ENCODE data around the gene PAX4. TPM values are rescaled to one million over a fixed set of nuclear protein-coding genes. Genes with fewer than 3 reads are reported as not detected.

PAX4 gene
- total and polyA plus RNA-seq, 9 of the 15 experiments (the other 6 are each of a cell fraction or from before 2014, with no cell fraction given): not detected

GRCh38 chr7:127585044-127585953, 32.6 kb downstream of the PAX4 start, which contains the start of gene GCC1 (continued):
- TF ChIP-seq NR2C1 (IDR thresholded peaks at IDR 0.05): no peak
- TF ChIP-seq NR2C1 (tag; IDR thresholded peaks at IDR 0.05): no peak
- TF ChIP-seq TEAD4 (IDR thresholded peaks at IDR 0.05; ENCODE audit: low read length): peak; percentile 21; the same call in 1 of the 2 replicates
- TF ChIP-seq TEAD4 (CRISPR knock-in tag; IDR thresholded peaks at IDR 0.05; ENCODE audit: borderline replicate concordance): no peak
- TF ChIP-seq GTF2A2 (tag; IDR thresholded peaks at IDR 0.05): no peak
- TF ChIP-seq, protein P1, sequence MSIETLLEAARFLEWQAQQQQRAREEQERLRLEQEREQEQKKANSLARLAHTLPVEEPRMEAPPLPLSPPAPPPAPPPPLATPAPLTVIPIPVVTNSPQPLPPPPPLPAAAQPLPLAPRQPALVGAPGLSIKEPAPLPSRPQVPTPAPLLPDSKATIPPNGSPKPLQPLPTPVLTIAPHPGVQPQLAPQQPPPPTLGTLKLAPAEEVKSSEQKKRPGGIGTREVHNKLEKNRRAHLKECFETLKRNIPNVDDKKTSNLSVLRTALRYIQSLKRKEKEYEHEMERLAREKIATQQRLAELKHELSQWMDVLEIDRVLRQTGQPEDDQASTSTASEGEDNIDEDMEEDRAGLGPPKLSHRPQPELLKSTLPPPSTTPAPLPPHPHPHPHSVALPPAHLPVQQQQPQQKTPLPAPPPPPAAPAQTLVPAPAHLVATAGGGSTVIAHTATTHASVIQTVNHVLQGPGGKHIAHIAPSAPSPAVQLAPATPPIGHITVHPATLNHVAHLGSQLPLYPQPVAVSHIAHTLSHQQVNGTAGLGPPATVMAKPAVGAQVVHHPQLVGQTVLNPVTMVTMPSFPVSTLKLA (conservative IDR thresholded peaks at IDR 0.05): peak in 1 of 2 experiments; percentile 89; a peak in 2 of 4 replicates
- no peak for TF ChIP-seq SMARCA5 (IDR thresholded peaks at IDR 0.05)
- TF ChIP-seq TEAD1 (CRISPR knock-in tag; IDR thresholded peaks at IDR 0.05): peak; percentile 23 to 85; a peak in 3 of 4 replicates
- TF ChIP-seq EWSR1 (IDR thresholded peaks at IDR 0.05; ENCODE audit: borderline replicate concordance, low read depth, partially characterized antibody): no peak
- no peak for TF ChIP-seq NFATC3 (IDR thresholded peaks at IDR 0.05)
- no peak for TF ChIP-seq ZNF134 (CRISPR knock-in tag; conservative IDR thresholded peaks at IDR 0.05)
- no peak for TF ChIP-seq ILF3 (IDR thresholded peaks at IDR 0.05; ENCODE audit: borderline replicate concordance)
- TF ChIP-seq SREBF2 (CRISPR knock-in tag; IDR thresholded peaks at IDR 0.05): no peak
- no peak for TF ChIP-seq CBFA2T2 (conservative IDR thresholded peaks at IDR 0.05)
- peak; percentile 95 for TF ChIP-seq GABPA (tag; conservative IDR thresholded peaks at IDR 0.05; ENCODE audit: low read depth)
- TF ChIP-seq TAF9B (IDR thresholded peaks at IDR 0.05; ENCODE audit: partially characterized antibody): no peak
- 0 out of 2 replicates have a peak, but pooled peaks have one; percentile 67 for TF ChIP-seq ZNF165 (CRISPR knock-in tag; IDR thresholded peaks at IDR 0.05; ENCODE audit: borderline replicate concordance)
- TF ChIP-seq FOXK2 (conservative IDR thresholded peaks at IDR 0.05 in 1 of 2, IDR thresholded peaks at IDR 0.05 in 1 of 2; ENCODE audit: low read depth in 2 of 2): peak in 1 of 2 experiments; percentile 59; a peak in 2 of 4 replicates
- TF ChIP-seq, protein P2, sequence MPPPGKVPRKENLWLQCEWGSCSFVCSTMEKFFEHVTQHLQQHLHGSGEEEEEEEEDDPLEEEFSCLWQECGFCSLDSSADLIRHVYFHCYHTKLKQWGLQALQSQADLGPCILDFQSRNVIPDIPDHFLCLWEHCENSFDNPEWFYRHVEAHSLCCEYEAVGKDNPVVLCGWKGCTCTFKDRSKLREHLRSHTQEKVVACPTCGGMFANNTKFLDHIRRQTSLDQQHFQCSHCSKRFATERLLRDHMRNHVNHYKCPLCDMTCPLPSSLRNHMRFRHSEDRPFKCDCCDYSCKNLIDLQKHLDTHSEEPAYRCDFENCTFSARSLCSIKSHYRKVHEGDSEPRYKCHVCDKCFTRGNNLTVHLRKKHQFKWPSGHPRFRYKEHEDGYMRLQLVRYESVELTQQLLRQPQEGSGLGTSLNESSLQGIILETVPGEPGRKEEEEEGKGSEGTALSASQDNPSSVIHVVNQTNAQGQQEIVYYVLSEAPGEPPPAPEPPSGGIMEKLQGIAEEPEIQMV (tag; conservative IDR thresholded peaks at IDR 0.05; ENCODE audit: low read depth): no peak
- TF ChIP-seq ZBTB1 (CRISPR knock-in tag; IDR thresholded peaks at IDR 0.05; ENCODE audit: borderline replicate concordance, low read depth): no peak
- no peak for TF ChIP-seq FOXJ3 (CRISPR knock-in tag; IDR thresholded peaks at IDR 0.05)
- no peak for TF ChIP-seq STAT6 (CRISPR knock-in tag; IDR thresholded peaks at IDR 0.05)
- TF ChIP-seq ZNF431 (CRISPR knock-in tag; IDR thresholded peaks at IDR 0.05): no peak; the same call in 1 of the 2 replicates

All from K562 (cell line).